DMS114 treated with DMSO at 0.1 percent for 48 hours (cell line): ENCODE data around the gene RPL22.
"Not testable (repeated sequence)": the region's sequence is repeated elsewhere in the genome, so short reads cannot be mapped to it uniquely, and the experiment has no call there.

Experiments
- DNase-seq: peaks from one replicate; lab custom pipeline; 2025; ENCODE audit not compliant: unreplicated experiment; lab: John Stamatoyannopoulos, UW

Gene RPL22

GRCh38 chr1:6234502-6235295 is 35.3 kb upstream of the RPL22 start:
- no peak for DNase-seq

GRCh38 chr1:6233376-6233775 is 34.0 kb upstream of the RPL22 start:
- no peak for DNase-seq

DNA sequence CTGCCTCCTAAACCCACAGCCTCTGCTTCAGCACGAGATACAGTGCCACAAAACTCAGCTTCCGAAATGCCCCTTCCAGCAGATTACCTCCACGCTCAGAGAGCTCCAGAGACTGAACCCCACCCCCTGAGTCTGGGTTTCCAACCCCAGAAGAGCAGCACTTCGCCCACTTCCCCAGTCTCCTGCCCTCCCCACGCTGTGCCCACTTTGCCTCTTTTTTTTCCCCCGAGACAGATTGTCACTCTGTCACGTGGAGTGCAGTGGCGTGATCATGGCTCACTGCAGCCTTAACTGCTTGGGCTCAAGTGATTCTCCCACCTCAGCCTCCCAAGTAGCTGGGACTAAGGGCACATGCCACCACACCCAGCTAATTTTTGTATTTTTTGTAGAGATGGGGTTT is 26.3 kb upstream of the RPL22 start:
- no peak for DNase-seq

- DNase-seq: no peak
Measured at GRCh38 chr1:6224718-6225117, 25.3 kb upstream of the RPL22 start.

DNA sequence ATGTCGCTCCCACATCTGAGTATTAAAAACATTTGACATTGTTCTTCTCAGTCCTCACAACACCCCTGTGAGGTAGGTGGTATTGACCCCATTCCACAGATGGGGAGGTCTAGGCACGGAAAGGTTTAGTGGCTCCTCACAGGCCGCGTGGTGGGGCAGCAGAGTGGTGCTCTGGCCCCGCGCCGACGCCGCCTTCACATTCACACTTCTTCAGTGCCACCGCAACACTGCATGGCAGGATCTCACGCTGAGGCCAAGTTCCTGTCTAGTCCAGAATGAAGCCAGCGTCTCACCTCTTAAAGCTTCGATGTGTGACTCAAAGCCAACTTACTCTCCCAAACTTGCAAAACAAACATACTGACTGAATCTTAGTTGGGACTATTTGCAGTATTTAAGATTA is 24.2 kb upstream of the RPL22 start:
- no peak for DNase-seq

DNA sequence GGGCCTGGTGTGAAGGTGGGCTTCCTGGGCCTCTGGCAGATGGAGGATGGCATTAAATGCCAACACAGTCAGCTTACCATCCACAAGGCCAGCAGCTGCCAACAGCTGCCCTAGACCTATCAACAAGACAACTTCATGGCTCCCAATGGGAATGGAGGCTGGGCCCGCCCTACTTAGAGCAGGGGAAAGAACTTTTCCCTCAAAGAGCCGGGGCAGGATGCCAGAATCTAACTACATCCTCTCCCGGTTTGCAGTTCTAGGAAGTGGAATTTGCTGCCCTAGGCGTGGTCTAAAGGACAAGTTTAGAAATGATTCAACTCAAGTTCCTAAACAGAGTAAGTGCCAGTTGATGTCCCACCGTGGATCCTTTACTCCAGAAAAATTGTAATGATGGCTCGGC is 23.2 kb upstream of the RPL22 start:
- DNase-seq: no peak

DNA sequence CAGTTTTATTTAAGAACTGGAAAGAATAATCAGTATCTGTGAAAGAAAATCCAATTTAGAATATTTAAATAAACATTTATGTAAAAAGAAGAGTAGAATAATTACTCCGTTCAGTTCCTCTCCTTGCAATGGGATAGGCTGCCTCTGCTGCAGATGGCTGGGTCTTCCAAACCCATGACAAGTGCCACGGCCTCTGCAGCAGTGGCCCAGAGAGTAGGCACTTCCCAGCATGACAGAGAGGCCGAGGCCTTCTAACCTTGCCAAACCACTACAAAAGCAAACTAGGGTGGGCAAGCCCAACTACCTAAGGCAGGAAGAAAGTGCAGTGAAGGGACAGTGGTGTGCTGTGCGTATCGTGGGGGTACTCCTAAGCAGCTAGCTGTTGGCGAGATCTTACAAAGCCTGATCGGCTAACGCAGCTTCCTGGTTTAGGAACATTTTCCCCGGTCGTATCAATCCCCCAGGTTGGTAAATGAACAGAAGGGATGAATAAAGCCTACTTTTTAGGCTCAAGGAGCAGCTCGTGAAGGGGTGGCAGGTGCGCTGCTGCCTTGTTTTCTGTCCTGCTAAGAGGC is 21.9 kb upstream of the RPL22 start:
- no peak for DNase-seq

- DNase-seq: no peak
Measured at GRCh38 chr1:6220236-6220635, 20.8 kb upstream of the RPL22 start.

DNA sequence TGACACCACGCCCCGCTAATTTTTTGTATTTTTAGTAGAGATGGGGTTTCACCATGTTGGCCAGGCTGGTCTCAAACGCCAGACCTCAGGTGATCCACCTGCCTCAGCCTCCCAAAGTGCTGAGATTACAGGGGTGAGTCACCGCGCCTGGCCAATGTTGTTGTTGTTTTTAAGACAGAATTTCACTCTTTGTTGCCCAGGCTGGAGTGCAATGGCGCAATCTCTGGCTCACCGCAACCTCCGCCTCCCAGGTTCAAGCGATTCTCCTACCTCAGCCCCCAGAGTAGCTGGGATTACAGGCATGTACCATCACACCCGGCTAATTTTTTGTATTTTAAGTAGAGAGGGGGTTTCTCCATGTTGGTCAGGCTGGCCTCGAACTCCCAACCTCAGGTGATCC is 20.2 kb upstream of the RPL22 start:
- DNase-seq: not testable (repeated sequence)

DNA sequence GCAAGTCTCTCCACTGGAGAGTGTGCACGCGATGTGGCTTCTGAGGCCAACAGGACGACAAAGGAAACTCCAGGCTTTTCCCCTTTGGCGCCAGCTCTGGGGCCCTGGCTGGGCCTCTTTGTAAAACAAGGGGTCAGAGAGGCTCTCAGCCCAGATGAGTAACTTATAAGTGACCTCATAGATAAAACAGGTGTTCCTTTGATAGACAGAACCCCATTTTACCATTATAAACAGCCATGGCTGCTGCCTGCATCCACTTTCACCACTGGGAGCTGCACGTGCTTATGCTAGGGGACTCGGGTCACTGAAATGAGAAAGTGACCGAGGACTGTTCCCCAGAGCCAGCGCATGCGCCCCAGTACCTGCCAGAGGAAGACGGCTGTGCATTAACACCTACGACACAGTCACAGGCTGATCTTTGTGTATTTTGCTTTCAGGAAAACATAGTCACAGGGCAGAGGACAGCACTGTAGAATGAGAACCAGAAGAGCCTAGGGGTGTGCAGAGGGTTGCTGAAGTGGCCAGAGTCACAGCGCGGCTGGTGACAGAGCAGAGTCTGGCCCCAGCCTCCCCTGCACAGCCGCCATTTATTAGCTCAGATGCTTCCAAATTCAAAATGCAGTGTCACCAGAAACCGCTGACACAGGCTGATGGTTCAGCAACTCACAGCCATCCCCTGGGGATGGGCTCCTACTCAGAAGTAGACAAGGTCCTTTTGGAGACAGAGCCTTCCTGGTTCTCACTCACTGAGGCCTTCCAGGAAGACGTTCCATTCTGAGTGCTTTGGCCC is 19.2 kb upstream of the RPL22 start:
- no peak for DNase-seq

DNA sequence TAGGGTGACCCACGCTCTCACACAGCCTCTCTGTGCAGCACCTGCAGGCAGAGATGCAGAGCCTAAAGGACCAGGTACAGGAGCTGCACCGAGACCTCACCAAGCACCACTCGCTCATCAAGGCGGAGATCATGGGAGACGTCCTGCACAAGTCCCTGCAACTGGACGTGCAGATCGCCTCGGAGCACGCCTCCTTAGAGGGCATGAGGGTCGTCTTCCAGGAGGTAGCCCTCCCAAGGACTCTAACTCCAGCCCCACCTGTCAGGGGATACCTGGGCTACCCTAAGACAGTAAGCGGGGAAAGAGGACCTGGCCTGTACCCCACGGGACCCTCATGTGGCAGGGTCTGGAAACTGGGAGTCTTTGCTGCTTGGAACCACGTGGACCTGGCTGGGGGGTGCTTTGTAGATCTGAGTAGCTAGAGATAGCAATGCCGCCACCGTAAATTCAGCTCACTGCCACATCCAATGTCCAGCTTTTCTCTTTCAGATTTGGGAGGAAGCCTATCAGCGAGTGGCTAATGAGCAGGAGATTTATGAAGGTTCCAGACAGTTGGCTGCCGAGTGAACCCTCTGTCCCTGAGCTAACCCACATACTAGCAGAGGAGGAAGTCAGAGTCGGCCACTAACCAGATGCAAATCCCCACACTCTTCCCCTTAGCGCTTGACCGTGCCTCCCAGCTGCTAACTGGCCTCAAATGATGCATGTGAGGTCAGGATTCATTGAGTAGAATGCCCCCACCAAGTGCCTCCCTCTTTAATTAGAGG is 13.0 kb upstream of the RPL22 start:
- no peak for DNase-seq

DNA sequence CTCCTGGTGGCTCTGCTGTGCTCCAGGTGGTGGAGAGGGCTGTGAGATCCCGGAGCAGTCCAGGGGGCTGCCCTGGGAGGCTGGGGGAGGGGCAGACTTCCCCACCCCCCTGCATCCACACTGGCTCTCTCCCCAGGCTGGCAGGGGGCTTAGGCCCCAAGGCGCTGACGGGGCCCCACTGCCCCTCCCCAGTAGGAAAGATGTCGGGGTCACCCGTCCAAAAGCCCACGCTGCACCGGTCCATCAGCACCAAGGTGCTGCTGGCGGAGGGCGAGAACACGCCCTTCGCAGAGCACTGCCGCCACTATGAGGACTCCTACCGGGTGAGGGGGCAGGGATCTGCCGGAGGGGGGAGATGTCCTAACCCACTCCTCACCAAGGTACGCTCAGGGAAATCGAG is 12.3 kb upstream of the RPL22 start:
- no peak for DNase-seq

DNA sequence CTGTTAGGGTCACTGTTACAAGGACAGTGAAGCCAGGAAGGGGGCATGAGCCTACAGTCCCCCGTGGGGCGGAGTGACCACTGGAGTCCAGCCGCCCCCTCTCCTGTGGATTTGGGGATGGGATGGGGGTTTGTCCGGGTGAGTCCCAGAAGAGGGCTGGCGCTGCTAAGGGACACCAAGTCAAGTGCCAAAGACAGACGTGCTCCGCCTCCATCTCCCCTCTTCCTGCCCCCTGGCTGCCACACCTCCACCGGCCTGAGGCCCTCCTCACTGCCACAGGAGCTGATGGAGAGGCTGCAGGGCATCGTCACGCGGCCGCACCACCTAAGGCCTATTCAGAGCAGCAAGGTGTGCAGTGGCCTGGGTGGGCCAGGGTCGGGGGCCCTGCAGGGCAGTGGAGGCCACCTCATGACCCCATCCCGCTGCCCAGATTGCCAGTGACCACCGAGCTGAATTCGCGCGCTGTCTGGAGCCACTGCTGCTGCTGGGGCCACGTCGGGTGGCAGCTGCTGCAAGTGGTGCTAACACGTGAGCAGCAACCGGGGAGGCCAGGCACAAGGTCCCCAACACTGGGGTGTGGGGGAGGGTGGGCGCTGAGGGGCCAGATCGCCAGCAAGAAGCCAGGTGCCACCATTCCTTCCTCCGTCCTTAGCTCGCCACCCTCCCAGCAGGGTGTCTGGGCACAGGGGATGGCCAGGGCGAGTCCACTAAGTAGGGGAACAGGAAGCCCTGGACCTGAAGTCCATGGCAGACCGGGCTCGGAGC is 11.4 kb upstream of the RPL22 start:
- DNase-seq: no peak

GRCh38 chr1:6209661-6210580 is 10.5 kb upstream of the RPL22 start:
- no peak for DNase-seq

GRCh38 chr1:6208723-6209660 is 9.6 kb upstream of the RPL22 start:
- DNase-seq: no peak

DNA sequence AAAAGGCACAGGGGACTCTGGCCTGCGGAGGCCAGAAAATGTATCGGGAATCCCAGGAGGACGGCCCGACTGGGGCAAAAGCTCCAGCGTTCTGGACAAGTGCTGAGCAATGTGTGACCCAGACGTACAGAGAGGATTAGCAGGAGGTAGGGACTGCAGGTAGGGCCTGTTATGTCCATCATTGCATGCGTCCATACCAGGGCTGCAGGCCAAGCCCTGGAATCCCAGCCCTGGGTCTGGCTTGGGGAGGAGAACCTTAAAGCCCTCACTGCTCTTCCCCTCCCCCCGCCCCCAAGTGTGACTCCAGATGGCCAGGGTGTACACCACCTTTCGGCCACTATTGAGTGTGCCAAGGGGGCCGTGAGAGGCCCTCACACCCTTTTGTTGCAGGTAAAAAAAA is 8.5 kb upstream of the RPL22 start:
- DNase-seq: no peak

GRCh38 chr1:6207075-6207885 is 7.9 kb upstream of the RPL22 start:
- no peak for DNase-seq

DNA sequence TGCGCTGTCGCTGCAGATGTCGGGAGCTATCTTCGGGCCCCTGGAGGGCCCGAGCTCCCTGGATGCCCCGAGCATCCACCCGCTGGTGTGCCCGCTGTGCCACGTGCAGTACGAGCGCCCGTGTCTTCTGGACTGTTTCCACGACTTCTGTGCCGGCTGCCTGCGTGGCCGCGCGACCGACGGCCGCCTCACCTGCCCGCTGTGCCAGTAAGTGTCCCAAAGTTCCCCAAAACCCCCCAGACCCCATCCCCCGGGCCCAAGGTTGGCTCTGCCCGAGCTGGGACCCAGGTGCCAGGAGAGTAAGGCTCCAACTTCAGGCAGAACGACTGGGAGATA is 7.1 kb upstream of the RPL22 start:
- DNase-seq: no peak
